Right ventricle myocardium inferior (tissue), 1 donor: ENCODE results near the gene STX8. TPM values are rescaled to one million over a fixed set of nuclear protein-coding genes. Genes with fewer than 3 reads are reported as not detected.
"Not testable (repeated sequence)": the region's sequence is repeated elsewhere in the genome, so short reads cannot be mapped to it uniquely, and the experiment has no call there.

Experiments
- ATAC-seq: fragments of 200-7000 bp; cut with Tn5 transposase; one replicate; pipeline ENCODE4 v1.9.1; 2020; ENCODE audit warnings: mild to moderate bottlenecking, moderate library complexity
- DNase-seq: peaks from one replicate; pipeline ENCODE4 v3.0.0; 2021; ENCODE audit errors: missing footprints
- intact Hi-C: fragments of 100-400 bp; cut with DNase I; formaldehyde crosslinking; loops from one replicate; pipeline ENCODE4 v1.11.0; 2022
- total RNA-seq: library from RNA; stranded (reverse); fragmentation: NEBNext Ultra II Directional; extraction: Animal tissue kit (Norgen Biotek cat#: 25700); gene quantifications from one replicate; pipeline ENCODE4 v1.2.1, GENCODE V29; 2021
- donor health status: DM: no; HTN: yes; CAD: no; lungs with severe emphysema.

Gene STX8
- total RNA-seq, 1 donor from 2014 or later, result 60.8 TPM

DNA sequence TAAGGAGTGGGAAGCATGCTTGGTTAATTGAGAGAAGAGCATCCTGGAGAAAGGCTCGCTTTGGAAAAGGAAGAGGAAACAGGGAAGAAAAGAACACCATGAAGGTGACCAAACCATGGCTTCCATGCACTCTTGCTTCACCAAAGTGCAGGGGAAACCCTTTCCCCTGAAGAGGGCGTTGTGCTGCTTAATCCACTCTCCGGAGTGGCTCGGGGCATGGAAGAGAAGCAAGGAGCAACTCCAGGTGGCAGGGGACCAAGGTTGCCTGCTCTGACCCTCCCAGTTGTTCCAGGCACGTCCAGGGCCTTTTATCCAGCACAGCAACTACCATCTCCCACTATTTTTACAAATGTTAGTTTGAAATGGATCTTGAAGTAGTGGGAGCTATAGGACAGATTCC, 108.1 kb downstream of the STX8 start:
- DNase-seq, result no peak
- intact Hi-C loops, result no loop called here
- ATAC-seq, result no peak

DNA sequence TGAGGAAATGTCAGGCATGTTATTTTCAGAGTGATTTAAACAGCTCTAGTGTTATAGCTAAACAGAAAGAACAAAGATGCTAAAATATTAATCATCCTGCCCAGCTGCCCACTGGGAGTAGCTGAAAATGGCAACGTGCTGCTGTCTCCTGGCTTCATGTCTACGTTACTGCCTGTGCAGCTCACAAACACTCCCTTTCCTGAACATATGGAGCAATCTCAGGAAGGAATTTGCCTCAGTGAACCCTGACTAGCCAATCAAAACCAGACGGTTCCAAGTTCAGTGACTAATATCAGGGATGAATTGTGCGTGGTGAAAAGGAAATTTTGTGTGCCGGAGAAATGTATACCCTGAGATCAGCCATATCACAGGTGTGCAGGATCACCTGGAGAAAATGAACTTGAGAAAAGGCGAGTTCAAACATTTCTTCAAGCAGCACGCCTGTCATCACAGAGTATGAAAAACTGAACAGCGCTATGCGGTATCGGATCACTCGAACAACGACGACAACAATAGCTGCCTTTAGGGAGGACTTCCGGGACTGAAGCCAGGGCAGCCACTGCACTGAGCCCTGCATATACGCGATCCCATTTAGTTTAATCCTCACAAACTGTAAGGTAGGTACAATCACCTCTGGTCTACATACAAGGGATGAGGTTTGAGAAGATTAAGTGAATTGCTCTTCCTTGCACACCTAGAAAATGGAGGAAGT, 110.3 kb downstream of the STX8 start:
- DNase-seq, result no peak
- intact Hi-C loops, result no loop called here
- peak; percentile 47 for ATAC-seq

DNA sequence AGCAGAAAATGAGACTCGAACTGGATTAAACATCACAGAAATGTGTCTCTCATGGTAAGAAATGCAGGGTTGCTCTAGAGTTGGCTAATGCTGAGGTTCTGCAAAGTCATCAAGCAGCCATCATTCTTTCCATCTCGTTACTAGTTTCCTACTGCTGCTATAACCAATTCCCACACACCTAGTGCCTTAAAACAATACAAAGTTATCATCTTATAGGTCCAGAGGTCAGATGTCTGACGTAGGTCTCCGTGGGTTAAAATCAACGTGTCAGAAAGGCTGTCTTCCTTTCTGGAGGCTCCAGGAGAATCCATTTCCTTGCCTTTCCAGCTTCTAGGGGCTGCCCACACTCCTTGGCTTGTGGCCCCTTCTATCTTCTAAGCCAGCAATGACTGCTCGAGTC, 118.6 kb downstream of the STX8 start:
- no peak for ATAC-seq
- DNase-seq, result no peak
- intact Hi-C loops, result no loop called here

DNA sequence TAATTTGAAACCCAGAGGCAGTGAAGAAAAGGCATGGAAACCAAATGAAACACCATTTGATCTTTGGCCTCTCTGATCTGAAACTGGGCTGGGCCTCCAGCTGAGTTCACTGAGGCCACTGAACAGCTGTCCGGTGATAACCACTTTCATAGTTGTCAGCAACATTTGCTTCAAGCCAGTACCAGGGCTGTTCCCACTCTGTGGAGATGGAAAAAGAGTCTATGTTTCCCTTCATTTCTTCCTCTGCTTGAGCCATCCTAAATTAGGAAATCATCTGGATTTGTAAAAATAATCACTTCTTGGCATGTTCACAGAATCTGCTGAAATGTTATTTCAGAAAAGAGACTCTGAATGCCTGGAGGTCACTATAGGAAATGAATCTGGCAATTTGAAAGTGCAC, 119.3 kb downstream of the STX8 start:
- peak; percentile 90 for ATAC-seq
- no peak for DNase-seq
- intact Hi-C loops, result no loop called here

DNA sequence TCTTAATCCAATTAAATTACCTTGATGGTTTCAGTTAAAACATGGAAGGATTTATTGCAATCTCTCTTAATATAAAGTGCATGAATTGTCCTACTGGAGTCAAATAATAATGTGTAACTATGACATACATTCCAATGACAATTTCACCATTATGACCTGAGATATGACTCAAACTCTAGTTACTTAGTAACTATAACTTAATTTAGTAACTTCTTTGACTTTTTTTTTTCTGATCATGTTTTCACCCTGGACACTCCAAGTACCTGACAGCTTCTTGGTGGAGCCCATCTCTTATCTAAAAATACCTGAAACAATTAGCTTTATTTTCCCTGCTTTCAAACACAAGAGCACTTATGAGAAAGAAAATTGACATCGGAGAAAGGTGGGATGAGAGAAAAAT, 123.7 kb downstream of the STX8 start:
- ATAC-seq (no peak), DNase-seq (no peak)
- intact Hi-C loops, result no loop called here

DNA sequence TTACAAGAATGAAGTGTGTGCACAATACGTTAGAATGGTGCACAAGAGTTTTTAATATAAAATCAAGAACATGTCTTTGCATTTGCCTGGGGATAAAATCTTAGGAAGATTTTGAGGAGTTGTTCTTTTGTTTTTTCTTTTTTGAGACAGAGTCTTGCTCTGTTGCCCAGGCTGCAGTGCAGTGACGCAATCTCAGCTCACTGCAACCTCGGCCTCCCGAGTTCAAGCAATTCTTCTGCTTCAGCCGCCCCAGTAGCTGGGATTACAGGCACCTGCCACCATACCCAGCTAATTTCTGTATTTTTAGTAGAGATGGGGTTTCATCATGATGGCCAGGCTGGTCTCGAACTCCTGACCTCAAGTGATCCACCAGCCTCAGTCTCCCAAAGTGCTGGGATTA, 128.3 kb downstream of the STX8 start:
- DNase-seq, intact Hi-C loops, ATAC-seq: not testable (repeated sequence)

DNA sequence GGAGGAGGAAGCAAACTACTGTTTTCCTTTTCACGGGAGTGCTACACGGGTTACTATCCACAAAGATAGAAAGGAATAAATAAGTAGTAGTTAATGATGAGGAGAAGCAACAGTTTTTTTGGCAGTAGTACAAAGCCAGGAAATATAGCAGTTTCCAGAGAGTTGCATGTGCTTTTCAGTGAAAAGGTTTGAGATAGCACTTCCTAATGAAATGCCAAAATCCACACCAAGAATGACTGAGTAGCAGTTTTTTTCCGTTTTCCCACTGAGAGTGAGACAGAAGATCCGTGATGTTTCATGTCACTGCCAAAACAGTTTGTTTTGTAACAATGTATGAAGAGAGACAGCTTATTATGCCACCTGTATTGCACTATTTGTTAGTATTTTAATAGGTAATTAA, 129.1 kb downstream of the STX8 start:
- DNase-seq, result no peak
- no peak for ATAC-seq
- intact Hi-C loops, result no loop called here

DNA sequence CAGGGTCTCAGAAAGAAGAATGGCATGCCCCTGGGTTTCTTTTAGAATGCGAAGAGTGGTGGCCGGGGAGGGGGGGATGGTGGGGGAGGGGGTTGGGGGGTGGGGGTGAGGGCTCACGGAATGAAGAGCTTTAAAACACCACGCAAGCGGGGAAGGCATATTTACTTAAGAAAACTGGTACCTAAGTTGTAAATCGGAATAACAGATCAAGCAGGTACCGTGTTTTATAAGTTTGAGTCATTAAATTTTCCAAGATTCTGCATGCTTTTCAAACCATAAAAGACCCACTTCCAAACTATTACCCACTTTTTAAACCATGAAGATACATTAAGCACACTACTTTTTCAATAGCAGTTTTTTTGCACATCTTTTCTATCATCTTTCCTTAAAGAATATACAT, 130.2 kb downstream of the STX8 start:
- intact Hi-C loops, result no loop called here
- ATAC-seq (no peak), DNase-seq (no peak)

DNA sequence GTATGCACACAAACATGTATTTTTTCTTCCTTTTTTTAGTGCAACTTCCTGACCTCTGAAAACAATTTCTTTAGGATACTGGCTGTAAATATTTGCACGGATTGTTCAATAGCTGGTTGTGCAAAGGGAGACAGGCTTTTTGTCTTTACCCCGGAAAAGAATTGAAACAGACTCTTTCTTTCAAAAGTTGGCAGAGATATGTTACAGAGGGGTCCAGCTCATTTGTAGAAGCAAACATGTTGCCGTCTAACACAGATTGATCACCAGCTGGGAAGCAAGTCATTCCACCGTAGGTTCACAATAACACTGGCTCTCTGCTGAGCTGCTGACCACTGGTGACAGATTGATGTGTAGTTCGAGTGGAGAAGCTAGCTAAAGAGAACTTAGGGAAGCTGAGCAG, 130.9 kb downstream of the STX8 start:
- intact Hi-C loops, result no loop called here
- no peak for ATAC-seq
- DNase-seq, result no peak

DNA sequence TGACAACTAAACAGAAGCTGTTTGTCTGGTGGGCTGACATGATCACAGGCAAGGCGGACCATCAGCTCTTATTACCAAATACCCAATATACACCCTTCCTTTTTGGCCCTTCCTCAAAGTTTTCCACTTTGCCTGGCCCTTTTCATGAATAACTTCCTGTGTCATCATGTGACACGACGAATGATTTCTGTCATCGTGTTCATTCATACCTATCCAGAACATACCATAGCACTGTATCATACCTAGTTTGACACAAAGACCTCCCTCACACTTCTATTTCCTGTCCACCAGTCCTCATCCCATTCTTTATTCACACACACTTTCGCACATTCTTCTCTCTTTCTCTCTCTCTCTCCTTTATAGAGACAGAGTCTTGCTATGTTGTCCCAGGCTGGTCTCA, 131.8 kb downstream of the STX8 start:
- ATAC-seq, result no peak
- no peak for DNase-seq
- intact Hi-C loops, result no loop called here

DNA sequence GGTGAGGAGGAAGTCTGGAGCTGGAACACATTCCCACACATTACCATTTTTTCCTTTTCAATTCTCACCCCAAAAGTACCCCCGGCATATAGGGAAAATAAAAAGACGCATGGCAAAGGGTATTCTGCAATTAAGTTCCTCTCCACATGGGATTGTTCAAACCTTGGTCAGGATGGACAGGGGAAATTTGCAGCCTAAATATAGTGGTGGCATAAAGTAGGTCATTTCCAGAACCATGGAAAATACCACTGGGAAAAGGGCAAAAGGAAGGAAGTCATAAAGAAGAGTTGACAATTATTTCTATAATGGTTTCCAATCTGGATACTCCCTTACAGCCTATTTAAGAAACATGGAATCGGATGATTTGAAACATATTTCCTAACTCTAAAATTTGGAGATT, 135.8 kb downstream of the STX8 start:
- intact Hi-C loops, result no loop called here
- DNase-seq (no peak), ATAC-seq (no peak)

DNA sequence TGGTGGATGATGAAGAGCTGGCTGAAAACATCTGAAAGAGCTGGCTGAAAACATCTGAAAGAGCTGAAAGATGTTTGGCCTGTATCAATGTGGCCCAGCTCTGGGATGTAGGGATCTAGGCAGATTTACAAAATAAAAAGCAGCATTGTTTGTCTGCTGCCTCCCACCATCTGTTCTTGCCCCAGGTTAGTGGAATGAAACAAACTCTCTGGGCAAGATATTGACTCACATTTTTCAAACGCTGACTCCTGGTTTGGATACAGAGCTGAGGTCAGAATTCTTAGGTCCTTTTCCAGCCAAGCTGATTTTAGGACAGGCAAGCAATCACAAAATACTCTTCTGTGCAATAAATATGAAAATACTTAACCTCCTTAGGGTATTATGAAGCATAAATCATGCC, 139.0 kb downstream of the STX8 start:
- ATAC-seq (peak; percentile 77), DNase-seq (no peak)
- intact Hi-C loops, result no loop called here

DNA sequence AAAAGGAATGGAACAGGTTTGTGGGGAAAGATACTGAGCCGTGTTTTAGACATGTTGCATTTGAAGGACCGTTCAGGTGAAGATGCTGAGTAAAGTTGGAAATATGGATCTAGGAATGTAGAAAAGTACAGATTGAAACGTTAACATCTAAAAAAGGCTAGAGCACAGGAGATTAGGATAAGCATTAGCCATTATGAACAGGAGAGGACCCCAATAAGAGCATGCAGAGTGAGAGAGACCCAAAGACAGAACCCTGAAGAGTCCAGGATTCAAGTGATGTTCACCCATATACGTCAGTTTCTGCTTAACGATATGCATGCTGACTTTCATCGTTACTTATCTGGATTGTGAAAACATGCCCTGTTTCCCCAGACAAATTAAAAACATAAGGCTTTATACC, 140.5 kb downstream of the STX8 start:
- no peak for ATAC-seq
- intact Hi-C loops, result no loop called here

DNA sequence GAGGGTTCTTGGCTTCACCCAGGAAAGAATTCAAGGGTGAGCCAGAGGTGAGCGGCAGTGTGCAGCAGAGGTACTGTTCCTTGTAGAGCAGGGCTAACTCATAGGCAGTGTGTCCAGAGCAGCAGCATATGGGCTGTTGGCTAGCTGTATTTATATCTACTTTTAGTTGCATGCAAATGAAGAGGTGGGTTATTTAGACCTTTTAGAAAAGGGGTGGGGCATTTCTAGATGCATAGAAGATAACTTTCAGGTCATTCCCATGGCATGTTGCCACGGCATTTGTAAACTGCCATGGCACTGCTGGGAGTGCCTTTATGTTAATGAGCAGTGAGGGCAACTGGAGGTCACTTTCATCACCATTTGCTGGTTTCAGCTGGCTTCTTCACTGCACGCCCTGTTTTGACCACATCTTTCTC, 141.0 kb downstream of the STX8 start:
- no peak for DNase-seq
- intact Hi-C loops, result no loop called here
- no peak for ATAC-seq

More for the DNA sequence above, 140.5 kb downstream of the STX8 start:
- DNase-seq, result no peak

DNA sequence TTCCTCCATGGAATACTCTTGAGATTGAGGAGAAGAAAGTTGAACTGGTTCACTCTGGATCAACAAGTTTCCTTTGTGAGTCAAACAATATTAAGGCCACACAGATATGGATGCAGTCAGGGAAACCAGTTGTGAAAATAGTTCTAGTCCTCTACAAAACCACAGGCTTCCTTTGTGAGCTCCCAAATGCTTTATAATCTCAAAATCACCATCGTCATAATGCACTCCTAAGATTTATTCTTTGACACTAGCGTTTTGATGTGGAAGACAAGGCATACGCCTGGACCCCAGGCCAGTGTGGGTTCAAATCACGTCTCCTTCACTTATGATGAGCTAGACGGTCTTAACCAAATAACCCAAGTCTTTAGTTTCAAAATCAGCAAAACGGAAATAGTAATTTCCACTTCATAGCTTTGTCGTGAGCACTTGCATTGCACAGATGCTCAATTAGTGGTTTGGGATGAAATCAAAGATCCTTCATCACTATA, 142.6 kb downstream of the STX8 start:
- intact Hi-C loops, result no loop called here
- ATAC-seq (no peak), DNase-seq (no peak)

DNA sequence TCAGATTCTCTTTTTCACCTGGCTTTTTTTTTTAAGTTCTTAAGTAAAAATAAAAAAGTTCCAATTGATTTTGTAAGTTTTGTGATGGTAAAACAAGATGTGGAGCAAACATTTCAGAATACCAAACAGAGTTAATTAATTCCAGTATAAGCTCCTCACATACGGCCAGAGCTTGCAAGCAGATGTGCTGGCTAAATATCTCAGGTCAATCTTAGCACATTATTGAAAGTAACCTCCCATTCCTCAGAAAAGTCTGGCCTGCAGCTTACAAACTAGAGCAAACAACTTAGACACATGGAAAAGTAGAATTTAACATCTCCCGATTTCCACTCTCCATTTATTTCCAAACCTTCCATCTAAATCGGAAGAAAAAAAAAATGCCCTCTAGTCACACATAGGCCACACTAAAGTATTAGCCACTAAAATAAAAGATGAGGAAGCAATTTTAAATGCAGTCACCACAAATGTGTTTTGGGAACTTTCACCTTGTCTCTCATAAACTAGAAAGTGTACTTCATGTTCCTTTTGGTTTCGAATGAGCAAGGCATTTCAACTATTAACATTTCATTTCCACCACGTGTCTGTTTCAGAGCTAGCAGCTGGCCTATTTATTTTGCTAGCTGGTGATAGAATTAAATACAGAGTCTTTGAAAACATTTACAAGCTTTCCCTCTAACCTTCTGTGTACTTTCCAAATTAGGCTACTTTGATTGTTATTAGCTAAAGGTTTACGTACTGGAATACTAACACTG, 143.3 kb downstream of the STX8 start:
- no peak for ATAC-seq
- intact Hi-C loops, result no loop called here
- no peak for DNase-seq

DNA sequence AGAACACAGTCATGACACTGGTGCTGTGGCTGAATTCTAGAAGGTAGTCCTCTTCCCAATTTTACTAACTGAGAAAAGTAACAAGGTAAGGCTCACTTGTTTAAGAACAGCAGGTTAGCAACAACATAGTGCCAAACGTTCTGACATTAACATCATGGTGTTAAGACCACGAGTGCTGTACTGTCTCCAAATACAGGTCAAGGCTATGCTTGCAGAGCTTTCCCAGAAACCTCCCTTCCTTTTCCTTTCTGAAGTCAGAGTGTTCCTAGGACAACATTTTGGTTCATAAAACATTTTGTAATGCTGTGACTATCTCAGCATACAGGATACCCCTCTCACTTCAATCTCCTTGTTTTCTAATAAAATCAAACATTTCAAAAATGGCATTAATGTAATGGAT, 144.0 kb downstream of the STX8 start:
- intact Hi-C loops, result no loop called here
- ATAC-seq (no peak), DNase-seq (no peak)

DNA sequence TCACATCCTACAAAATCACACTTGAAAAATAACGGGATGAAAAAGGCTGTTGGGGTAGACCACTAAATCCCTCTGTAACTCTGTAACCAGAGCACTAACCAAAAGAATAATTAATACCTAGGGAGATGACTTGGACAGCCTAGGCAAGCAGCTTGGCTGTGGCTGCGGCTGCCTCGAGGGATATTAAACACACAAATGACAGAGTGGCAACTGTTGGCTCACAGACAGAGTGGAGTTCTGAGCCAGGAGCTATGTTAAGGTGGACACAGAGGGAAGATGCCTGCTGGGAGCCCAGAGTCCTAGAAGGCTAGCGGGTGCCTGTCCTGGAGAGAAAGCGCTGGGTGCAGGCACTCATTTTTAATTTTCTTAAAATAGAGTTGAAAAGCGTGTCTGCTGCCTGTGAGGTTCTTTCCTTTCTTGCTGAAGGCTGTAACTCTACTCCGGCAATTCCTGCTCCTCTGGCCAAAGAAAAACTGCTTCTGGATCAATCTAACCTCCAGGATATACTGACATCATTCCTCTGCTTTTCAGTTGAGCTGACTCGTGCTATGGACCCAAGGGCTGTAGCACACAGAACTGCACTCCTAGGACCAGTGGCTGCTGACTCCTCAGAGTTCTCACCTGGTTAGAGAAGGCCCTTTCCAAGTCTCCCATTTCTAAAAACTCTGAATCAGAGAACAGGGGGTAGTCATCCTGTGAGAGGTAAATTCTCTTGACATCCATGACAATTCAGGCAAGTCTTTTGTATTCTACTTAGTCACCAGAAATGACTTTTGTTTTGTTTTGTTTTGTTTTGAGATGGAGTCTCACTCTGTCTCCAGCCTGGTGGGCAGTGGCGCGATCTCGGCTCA, 147.9 kb downstream of the STX8 start:
- DNase-seq, result no peak
- ATAC-seq, result peak; percentile 90
- intact Hi-C loops, result no loop called here

DNA sequence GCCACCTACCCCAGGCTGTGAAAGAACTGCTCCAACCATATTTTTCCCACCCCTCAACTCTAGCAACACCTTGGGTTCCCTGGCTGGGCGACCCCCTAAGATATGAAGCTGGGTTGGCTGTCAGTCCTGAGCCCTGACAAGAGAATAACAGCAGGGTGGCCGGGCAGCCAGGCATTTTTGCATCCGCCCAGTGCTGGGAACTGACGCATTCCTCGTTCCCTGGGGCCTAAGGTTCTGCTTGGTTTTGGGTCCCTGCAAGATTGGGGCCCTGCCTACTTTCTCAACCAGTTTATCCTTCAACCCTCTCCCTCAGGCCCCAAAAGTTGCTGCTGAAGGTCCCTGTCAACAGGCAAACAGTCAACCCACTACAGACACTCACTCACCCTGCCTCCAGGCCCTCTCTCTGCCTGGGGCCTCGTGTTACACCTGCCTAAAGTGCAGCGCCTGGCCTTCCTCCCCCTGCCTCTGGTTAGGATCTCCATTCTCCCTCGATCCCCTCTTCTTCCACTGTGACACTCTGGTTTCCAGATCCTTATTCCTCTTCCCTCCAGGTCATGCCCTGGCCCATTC, 151.5 kb downstream of the STX8 start:
- no peak for ATAC-seq
- no peak for DNase-seq
- intact Hi-C loops, result no loop called here
